CD4-positive, alpha-beta memory T cell (primary cell): ENCODE data around the gene ALAS1. TPM values are rescaled to one million over a fixed set of nuclear protein-coding genes. Genes with fewer than 3 reads are reported as not detected.
A peak's percentile ranks its signal among the peaks of the same experiment; 100 is the strongest.
"Not testable (repeated sequence)": the region's sequence is repeated elsewhere in the genome, so short reads cannot be mapped to it uniquely, and the experiment has no call there.

Experiments
- CTCF ChIA-PET: fragments of 350-600 bp; sonication (Branson Sonifier 250); formaldehyde crosslinking; loops from one replicate; lab custom pipeline; 2021; ENCODE audit warnings: inconsistent platforms; ENCODE audit not compliant: partially characterized antibody; lab: Charles Lee
- POLR2A ChIA-PET: fragments of 350-600 bp; sonication (Branson Sonifier 250); formaldehyde crosslinking; loops from one replicate; lab custom pipeline; 2021; ENCODE audit not compliant: partially characterized antibody; lab: Charles Lee
- DNase-seq, 5 donors: peaks; one replicate each; pipeline versions ENCODE4 v3.0.0 to v3.0.0-alpha.2; 2020 to 2022; ENCODE audit warnings: mixed read lengths in 1 of 5
- H3K27ac ChIP-seq: one replicate; pipeline ENCODE4 v1.7.0; 2013; ENCODE audit warnings: low read depth, low read length
- H3K27me3 ChIP-seq: 2 replicates; pipeline ENCODE4 v1.7.0; 2013; ENCODE audit warnings: mild to moderate bottlenecking, low read length, moderate library complexity; ENCODE audit not compliant: insufficient read depth
- H3K36me3 ChIP-seq: 2 replicates; pipeline ENCODE4 v1.7.0; 2013; ENCODE audit warnings: mild to moderate bottlenecking, low read length, moderate library complexity; ENCODE audit not compliant: insufficient read depth
- H3K4me1 ChIP-seq: 2 replicates; pipeline ENCODE4 v1.7.0; 2013; ENCODE audit warnings: mild to moderate bottlenecking, low read length, moderate library complexity; ENCODE audit not compliant: insufficient read depth
- H3K4me3 ChIP-seq, 2 donors: one replicate each; pipeline ENCODE4 v1.7.0; 2013; ENCODE audit warnings: low read length in 2 of 2, mild to moderate bottlenecking in 1 of 2
- H3K9me3 ChIP-seq, 2 donors: one replicate each; pipeline ENCODE4 v1.7.0; 2013; ENCODE audit warnings: low read length in 2 of 2, control low read depth in 1 of 2; ENCODE audit not compliant: control insufficient read depth in 1 of 2
- H3K27ac Mint-ChIP-seq, 7 donors: one replicate each; pipeline ENCODE4 v1.8.0; 2020 to 2021; ENCODE audit warnings: mixed read lengths in 7 of 7, mild to moderate bottlenecking in 6 of 7, inconsistent platforms in 3 of 7, moderate library complexity in 3 of 7
- H3K27me3 Mint-ChIP-seq, 2 donors: one replicate each; pipeline ENCODE4 v1.8.0; 2020 to 2021; ENCODE audit warnings: mixed read lengths in 2 of 2
- H3K36me3 Mint-ChIP-seq, 2 donors: one replicate each; pipeline ENCODE4 v1.8.0; 2020 to 2021; ENCODE audit warnings: mixed read lengths in 2 of 2, inconsistent platforms in 1 of 2, mild to moderate bottlenecking in 1 of 2
- H3K4me1 Mint-ChIP-seq, 4 donors: one replicate each; pipeline ENCODE4 v1.8.0; 2020 to 2021; ENCODE audit warnings: mixed read lengths in 4 of 4, mild to moderate bottlenecking in 1 of 4
- H3K4me3 Mint-ChIP-seq, 8 donors: one replicate each; pipeline ENCODE4 v1.8.0; 2020 to 2021; ENCODE audit warnings: mixed read lengths in 8 of 8, mild to moderate bottlenecking in 7 of 8, moderate library complexity in 6 of 8, inconsistent platforms in 3 of 8
- H3K9me3 Mint-ChIP-seq, 8 donors: one replicate each; pipeline ENCODE4 v1.8.0; 2020 to 2021; ENCODE audit warnings: mixed read lengths in 8 of 8, mild to moderate bottlenecking in 5 of 8, inconsistent platforms in 3 of 8, moderate library complexity in 1 of 8
- intact Hi-C: fragments of 100-400 bp; cut with micrococcal nuclease; formaldehyde crosslinking; loops from one replicate; pipeline ENCODE4 v1.15.1; 2023
- polyA plus RNA-seq, 2 donors: library from polyadenylated mRNA; unstranded; fragments of 300-500 nt; fragmentation: Illumina TruSeq; gene quantifications; one replicate each; pipeline ENCODE4 v1.2.3, GENCODE V29; 2021
- total RNA-seq, 2 experiments: library from RNA; stranded (reverse); gene quantifications; one replicate each; pipeline ENCODE4 v1.2.3, GENCODE V29; 2021

The ALAS1 gene
- total and polyA plus RNA-seq, 4 experiments from 2014 or later: 30.0 to 35.4 (median 32.5) TPM

DNA sequence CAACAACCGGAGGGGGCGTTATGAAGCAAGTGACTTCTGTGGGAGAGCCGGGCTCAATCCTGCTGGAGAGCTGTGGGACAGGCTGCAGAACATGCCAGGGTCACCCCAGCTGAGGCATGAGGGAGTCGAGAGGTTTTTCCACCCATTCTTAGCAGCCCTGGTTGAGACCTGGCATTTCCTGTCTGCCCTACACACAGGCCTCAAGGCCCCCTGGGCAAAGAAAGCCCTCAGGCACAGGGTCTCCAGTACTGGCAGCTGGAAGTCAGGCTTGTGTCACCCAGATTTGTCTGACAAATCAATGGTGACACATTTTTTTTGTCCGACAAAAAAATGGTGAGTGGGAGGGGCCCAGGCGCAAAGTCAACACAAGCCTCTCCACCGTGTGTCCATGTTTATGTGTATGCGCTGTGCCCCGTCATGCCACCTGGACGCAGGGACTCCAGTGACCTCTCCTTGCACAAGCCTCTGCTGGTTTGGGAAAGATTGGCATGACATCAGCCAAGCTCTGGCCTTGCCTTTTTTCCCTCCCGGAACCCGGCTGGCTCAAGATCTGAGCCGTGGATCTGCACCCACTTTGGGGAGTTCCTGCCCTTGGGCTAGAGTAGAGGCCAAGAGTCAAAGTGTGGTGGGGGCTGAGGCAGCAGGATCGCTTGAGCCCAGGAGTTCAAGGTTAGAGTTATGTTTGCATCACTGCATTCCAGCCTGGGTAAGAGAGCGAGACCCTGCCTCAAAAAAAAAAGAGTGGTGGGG is 20.8 kb upstream of the ALAS1 start:
- Histone ChIP-seq H3K36me3 (no peaks in the 10 kb centered on the region), H3K27me3 (no peaks in the 10 kb centered on the region), H3K4me1 (peaks cover 7% of the 10 kb centered on the region), H3K4me3 (no peak overlapping the region), H3K27ac (no peak overlapping the region), H3K9me3 (no peaks in the 10 kb centered on the region)
- Mint-ChIP-seq H3K27me3 (no peaks in the 10 kb centered on the region), H3K36me3 (no peaks in the 10 kb centered on the region), H3K4me1 (peaks cover 0 to 14% (median 3%) of the 10 kb centered on the region in 4 donors), H3K9me3 (no peaks in the 10 kb centered on the region), H3K27ac (no peak overlapping the region), H3K4me3 (no peak overlapping the region)
- intact Hi-C loops: no loop called here
- DNase-seq: no peak
- POLR2A ChIA-PET: no interaction called here
- CTCF ChIA-PET: no interaction called here

DNA sequence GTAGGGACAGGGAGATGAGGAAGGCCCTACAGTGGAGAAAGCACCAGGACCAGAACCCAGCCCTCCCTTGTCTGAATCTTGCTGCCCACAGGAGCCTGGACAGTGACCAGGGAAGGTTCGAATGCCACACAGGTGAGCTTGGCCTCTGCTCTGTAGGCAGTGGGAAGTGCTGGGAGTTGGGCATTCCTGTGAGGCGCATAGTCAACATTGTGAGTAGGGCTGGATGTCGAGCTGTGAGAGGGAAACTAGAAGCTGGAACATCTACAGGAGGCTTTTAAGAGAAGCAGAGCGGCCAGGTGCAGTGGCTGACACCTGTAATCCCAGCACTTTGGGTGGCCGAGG is 20.3 kb upstream of the ALAS1 start:
- Mint-ChIP-seq H3K27ac (no peak overlapping the region), H3K9me3 (no peaks in the 10 kb centered on the region), H3K4me3 (no peak overlapping the region), H3K36me3 (no peaks in the 10 kb centered on the region), H3K27me3 (no peaks in the 10 kb centered on the region), H3K4me1 (peaks cover 2 to 20% (median 9%) of the 10 kb centered on the region in 4 donors)
- Histone ChIP-seq H3K27me3 (no peaks in the 10 kb centered on the region), H3K27ac (no peak overlapping the region), H3K36me3 (no peaks in the 10 kb centered on the region), H3K9me3 (no peaks in the 10 kb centered on the region), H3K4me3 (no peak overlapping the region), H3K4me1 (peaks cover 12% of the 10 kb centered on the region)
- ChIA-PET CTCF (no interaction called here), POLR2A (no interaction called here)
- no peak for DNase-seq
- intact Hi-C loops: no loop called here

DNA sequence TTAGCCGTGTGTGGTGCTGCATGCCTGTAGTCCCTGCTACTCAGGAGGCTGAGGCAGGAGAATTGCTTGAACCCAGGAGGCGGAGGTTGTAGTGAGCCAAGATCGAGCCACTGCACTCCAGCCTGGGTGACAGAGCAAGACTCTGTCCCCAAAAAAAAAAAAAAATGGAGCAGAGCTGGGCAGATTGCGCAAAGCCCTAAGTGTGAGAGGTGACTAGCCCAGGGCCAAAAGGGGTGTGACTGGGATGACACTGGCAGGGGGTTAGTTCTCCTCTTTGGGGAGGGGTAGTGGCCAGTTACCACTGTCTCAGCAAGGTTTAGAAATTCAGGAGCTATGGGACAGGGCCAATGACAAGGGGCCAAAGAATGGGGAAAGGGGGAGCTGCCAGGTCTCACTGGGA is 19.8 kb upstream of the ALAS1 start:
- H3K36me3 ChIP-seq, H3K4me3 ChIP-seq, DNase-seq, H3K27ac Mint-ChIP-seq, H3K27ac ChIP-seq, H3K27me3 ChIP-seq, intact Hi-C loops, POLR2A ChIA-PET, H3K36me3 Mint-ChIP-seq, H3K9me3 Mint-ChIP-seq, H3K4me3 Mint-ChIP-seq, CTCF ChIA-PET, H3K27me3 Mint-ChIP-seq, H3K9me3 ChIP-seq: not testable (repeated sequence)
- peaks cover 2 to 22% (median 10%) of the 10 kb centered on the region in 4 donors for H3K4me1 Mint-ChIP-seq
- peaks cover 15% of the 10 kb centered on the region for H3K4me1 ChIP-seq

DNA sequence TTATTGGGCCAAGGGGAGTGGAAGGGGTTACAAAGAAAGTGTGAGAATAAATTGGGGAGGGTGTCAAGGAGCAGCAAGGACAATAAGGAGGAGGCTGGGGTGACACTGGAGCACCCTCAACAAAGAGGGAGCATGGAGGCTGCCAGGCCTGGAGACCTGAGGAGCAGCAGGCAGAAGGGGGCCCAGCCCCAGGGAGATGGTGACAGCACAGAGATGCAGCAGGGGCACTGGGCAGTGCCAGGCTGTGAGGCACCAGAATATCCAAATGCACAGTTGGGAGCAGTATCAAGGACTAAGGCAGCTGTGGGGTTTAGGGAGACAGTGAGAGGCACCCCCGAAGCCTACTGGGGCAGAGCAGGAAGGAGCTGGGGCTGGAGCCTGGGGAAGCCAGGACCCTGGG is 19.4 kb upstream of the ALAS1 start:
- Histone ChIP-seq H3K36me3 (no peaks in the 10 kb centered on the region), H3K4me3 (no peak overlapping the region), H3K27ac (no peak overlapping the region), H3K27me3 (no peaks in the 10 kb centered on the region), H3K9me3 (no peaks in the 10 kb centered on the region), H3K4me1 (peaks cover 15% of the 10 kb centered on the region)
- CTCF ChIA-PET: interaction anchor here (0.7 kb wide), 1 partner anchor 659 kb away, joined by 3 read pairs; no protein-coding TSS in a partner anchor
- Mint-ChIP-seq H3K4me3 (no peak overlapping the region), H3K27me3 (no peaks in the 10 kb centered on the region), H3K36me3 (no peaks in the 10 kb centered on the region), H3K27ac (peak overlapping the region in 1 of 7 donors; percentile 5), H3K9me3 (no peaks in the 10 kb centered on the region), H3K4me1 (peaks cover 2 to 22% (median 10%) of the 10 kb centered on the region in 4 donors)
- POLR2A ChIA-PET: interaction anchor here (1.1 kb wide), 1 partner anchor 8 kb away, joined by 3 read pairs; no protein-coding TSS in a partner anchor
- intact Hi-C loops: no loop called here
- DNase-seq: no peak

DNA sequence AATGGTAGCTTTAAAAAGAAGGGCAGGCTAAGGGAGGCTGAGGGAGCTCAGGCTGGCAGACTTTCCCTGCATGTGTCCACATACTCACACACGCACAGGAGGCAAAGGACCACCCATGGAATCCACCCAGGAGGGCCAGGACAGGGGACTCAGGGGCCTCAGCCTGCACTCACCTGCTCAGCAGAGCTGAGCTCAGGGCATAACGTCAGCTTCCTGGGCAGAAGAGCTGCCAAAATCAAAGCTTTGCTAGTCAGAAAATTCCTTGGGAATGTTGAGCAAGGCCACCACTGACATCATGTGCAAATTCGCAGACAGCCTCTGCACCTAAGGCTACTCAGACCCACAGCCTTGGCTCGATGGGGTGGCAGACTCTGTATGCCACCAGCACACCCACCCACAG is 16.4 kb upstream of the ALAS1 start:
- Histone ChIP-seq H3K27me3 (no peaks in the 10 kb centered on the region), H3K4me1 (peaks cover 15% of the 10 kb centered on the region), H3K27ac (no peak overlapping the region), H3K4me3 (no peak overlapping the region), H3K9me3 (no peaks in the 10 kb centered on the region), H3K36me3 (no peaks in the 10 kb centered on the region)
- no peaks in the 10 kb centered on the region for H3K9me3 Mint-ChIP-seq
- peaks cover 2 to 18% (median 10%) of the 10 kb centered on the region in 4 donors for H3K4me1 Mint-ChIP-seq
- intact Hi-C loops: no loop called here
- peak overlapping the region in 3 of 7 donors; percentile 18 to 25 (median 22) for H3K27ac Mint-ChIP-seq
- H3K36me3 Mint-ChIP-seq: no peaks in the 10 kb centered on the region
- H3K4me3 Mint-ChIP-seq: no peak overlapping the region
- ChIA-PET CTCF (interaction anchor here (1.7 kb wide), 1 partner anchor 158 kb away, joined by 3 read pairs; no protein-coding TSS in a partner anchor), POLR2A (interaction anchor here (1.4 to 1.8 kb wide), 2 partner anchors 16 to 26 kb away, joined by 3 to 4 read pairs; no protein-coding TSS in a partner anchor)
- no peak for DNase-seq
- H3K27me3 Mint-ChIP-seq: no peaks in the 10 kb centered on the region

DNA sequence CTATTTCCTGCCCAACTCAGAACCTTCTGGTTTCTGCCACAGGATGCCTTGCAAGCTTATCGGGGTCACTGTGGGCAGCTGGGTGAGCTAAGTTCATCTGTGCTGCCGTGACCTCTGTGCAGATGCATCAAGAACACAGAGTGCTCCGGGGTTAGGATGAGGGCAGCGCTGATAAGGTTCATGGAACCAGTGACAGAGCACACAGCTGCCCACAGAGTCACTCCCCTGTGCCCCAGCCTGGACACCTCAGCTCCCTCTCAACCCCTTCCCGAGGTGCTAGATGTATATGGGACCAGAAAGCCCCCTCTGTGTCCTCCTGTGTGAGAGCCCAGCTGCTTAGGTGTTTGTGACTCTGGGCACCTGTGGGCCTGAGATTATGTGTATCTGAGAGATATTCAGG is 15.8 kb upstream of the ALAS1 start:
- Histone ChIP-seq H3K27ac (no peak overlapping the region), H3K4me1 (peaks cover 15% of the 10 kb centered on the region), H3K9me3 (no peaks in the 10 kb centered on the region), H3K36me3 (no peaks in the 10 kb centered on the region), H3K4me3 (no peak overlapping the region), H3K27me3 (no peaks in the 10 kb centered on the region)
- ChIA-PET CTCF (interaction anchor here (1.7 kb wide), 1 partner anchor 157 kb away, joined by 3 read pairs; no protein-coding TSS in a partner anchor), POLR2A (interaction anchor here (1.4 to 1.8 kb wide), 2 partner anchors 15 to 27 kb away, joined by 3 to 4 read pairs; no protein-coding TSS in a partner anchor)
- intact Hi-C loops: no loop called here
- Mint-ChIP-seq H3K27me3 (no peaks in the 10 kb centered on the region), H3K27ac (peak overlapping the region in 4 of 7 donors; percentile 29 to 63 (median 38)), H3K4me1 (peaks cover 2 to 18% (median 10%) of the 10 kb centered on the region in 4 donors), H3K36me3 (no peaks in the 10 kb centered on the region), H3K4me3 (peak overlapping the region in 1 of 8 donors; percentile 41), H3K9me3 (no peaks in the 10 kb centered on the region)
- peak in 1 of 5 donors; percentile 12 for DNase-seq

DNA sequence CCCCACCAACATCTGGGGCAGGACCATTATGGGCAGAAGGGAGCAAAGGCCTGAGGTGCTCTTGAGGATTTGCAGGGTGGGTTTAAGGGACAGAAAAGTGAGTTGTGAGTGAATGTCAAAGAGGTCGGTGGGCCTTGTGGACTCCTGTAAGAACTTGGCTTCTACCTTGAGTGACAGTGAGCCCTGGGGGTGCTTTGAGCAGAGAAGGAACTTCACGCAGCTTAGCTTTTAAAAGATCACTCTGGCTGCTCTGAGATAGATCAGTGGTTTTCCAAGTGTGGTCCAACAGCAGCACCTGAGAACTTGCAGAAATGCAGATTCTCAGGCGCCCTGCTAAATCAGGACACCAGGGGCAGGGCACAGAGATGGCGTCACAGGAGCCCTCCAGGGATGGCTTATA is 15.3 kb upstream of the ALAS1 start:
- no peaks in the 10 kb centered on the region for H3K9me3 ChIP-seq
- no peaks in the 10 kb centered on the region for H3K36me3 Mint-ChIP-seq
- no peaks in the 10 kb centered on the region for H3K36me3 ChIP-seq
- H3K27me3 ChIP-seq: no peaks in the 10 kb centered on the region
- H3K9me3 Mint-ChIP-seq: no peaks in the 10 kb centered on the region
- H3K4me3 ChIP-seq: no peak overlapping the region
- peaks cover 2 to 18% (median 10%) of the 10 kb centered on the region in 4 donors for H3K4me1 Mint-ChIP-seq
- DNase-seq: no peak
- peaks cover 15% of the 10 kb centered on the region for H3K4me1 ChIP-seq
- peak overlapping the region in 2 of 7 donors; percentile 42 to 52 for H3K27ac Mint-ChIP-seq
- no peaks in the 10 kb centered on the region for H3K27me3 Mint-ChIP-seq
- CTCF ChIA-PET: no interaction called here
- intact Hi-C loops: no loop called here
- H3K27ac ChIP-seq: no peak overlapping the region
- peak overlapping the region in 1 of 8 donors; percentile 41 for H3K4me3 Mint-ChIP-seq
- POLR2A ChIA-PET: interaction anchor here (1.8 kb wide), 1 partner anchor 28 kb away, joined by 4 read pairs; no protein-coding TSS in a partner anchor
